NCI-H1417 (cell line): ENCODE measurements around the gene NMT1.

ENCODE experiments used
- DNase-seq, 3 experiments: peaks; one replicate each; lab custom pipeline; 2025; lab: John Stamatoyannopoulos, UW

NMT1 gene

GRCh38 chr17:45104907-45105624 is 43.9 kb downstream of the NMT1 start:
- no peak for DNase-seq

DNA sequence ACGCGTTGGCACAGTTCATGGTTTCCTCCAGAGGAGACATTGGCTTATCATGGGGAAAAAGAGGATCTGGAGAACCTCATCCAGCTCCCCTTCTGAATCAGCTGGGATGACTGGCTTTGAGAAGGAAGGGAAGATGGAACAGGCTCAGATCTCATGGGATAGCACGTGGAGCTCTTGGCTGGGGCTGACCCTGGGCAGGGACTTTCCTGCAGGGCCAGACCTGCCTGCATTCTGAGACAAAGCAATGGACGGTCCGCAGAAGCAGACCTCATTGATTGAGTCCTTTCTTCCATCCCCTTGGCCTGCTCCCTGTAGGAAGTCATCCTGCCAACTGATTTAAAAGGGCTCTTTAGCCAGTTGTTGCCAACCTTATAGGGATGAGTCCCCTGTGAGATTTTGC is 45.0 kb downstream of the NMT1 start:
- no peak for DNase-seq

GRCh38 chr17:45106582-45106981 is 45.5 kb downstream of the NMT1 start:
- no peak for DNase-seq

DNA sequence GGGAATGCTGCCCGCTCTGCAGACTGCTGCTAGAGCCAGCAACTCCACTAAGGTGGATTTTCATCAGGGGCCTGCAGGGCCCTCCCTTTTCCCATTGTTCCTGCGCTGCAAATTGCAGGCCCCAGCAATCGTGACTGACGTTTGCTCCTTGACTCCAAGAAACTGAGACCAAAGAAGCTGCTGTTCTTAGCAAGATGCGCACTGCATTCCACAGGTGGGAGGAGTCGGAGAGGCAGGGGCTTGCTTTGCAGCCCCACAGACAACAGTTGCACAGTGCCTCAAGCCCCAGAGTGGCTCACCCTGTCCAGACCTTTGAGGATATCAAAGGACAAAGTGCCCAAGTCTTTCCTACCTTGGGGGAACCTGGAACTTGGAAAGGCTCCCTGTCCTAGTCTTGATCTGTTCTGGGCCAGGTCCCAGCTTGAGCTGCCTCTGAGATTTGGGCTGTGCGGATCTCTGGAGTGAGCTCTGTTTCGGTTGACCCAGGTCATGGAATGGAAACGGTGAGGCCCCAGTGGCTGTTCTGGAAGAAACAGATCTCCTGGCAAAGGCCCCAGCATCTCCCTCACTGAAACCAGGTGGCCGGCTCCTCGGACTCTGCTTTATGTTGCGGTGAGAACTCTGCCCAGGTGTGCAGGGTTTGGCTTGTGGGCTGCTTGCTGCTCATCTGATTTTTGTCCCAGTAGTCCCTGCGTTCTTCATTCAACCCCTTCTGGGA is 46.3 kb downstream of the NMT1 start:
- no peak for DNase-seq

- DNase-seq = no peak
Measured at GRCh38 chr17:45108051-45108450, 46.9 kb downstream of the NMT1 start.

DNA sequence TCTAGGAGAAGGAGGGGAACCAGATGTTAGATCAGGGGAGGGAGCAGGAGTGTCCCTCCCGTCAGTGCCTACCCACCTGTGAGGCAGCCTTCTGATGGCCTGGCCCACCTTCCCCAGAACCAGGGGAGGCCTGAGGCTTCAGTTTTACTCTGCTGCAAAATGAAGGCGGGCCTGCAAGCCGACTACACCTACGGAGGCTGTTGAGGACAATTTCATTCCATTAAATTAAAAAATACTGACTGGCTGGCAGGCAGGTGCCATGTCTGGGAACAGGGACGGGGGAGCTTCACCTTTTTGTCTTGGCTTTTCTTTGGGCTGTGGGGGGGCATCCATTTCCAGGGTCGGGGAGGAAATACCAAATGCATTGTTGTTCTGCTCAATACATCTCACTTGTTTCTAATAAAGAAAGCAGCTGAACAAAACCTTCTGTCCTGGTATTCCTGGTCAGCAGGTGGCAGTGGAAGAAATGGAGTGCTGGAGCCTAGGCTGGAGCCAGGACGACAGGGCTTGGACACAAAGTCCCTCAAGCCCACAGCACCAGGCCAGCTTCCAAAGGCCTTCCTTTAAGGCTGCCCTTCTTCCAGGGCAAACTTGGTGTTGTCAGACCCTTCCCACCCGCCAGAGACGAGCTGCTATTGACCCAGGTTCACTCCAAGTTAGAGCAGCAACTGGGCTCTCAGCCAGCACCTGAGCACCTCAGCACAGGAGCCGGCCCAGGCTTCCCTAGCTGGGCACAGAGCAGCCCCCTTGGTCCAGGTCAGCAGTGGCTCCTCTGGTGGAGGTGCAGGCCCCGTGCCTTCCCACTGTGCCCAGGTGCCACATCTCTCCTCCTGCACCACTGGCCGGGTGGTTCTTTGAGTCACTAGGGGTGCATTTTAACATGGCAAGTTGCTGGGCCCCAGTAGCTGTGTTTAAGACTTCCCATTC is 47.7 kb downstream of the NMT1 start:
- no peak for DNase-seq

- DNase-seq = no peak
Measured at GRCh38 chr17:45110676-45111611, 49.8 kb downstream of the NMT1 start.

- DNase-seq = no peak
Measured at GRCh38 chr17:45111850-45112249, 50.7 kb downstream of the NMT1 start.

- DNase-seq = no peak
Measured at GRCh38 chr17:45112559-45113423, 51.7 kb downstream of the NMT1 start.

DNA sequence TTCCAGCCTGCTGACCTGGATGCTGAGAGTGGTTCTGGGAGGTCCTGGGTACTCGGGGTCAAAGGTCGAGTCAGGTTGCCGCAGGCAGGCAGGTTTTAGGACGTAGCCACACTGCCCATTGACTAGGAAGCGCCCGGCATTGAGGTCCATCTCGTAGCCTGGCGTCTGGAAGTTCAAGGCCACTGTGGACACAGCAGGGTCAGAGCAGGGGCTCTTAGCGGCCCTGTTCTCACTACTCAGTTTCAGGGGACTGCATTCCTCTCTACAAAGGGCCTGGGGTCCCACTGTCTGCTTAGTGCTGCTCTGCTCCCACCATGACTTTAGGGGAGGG is 52.3 kb downstream of the NMT1 start:
- DNase-seq = no peak

DNA sequence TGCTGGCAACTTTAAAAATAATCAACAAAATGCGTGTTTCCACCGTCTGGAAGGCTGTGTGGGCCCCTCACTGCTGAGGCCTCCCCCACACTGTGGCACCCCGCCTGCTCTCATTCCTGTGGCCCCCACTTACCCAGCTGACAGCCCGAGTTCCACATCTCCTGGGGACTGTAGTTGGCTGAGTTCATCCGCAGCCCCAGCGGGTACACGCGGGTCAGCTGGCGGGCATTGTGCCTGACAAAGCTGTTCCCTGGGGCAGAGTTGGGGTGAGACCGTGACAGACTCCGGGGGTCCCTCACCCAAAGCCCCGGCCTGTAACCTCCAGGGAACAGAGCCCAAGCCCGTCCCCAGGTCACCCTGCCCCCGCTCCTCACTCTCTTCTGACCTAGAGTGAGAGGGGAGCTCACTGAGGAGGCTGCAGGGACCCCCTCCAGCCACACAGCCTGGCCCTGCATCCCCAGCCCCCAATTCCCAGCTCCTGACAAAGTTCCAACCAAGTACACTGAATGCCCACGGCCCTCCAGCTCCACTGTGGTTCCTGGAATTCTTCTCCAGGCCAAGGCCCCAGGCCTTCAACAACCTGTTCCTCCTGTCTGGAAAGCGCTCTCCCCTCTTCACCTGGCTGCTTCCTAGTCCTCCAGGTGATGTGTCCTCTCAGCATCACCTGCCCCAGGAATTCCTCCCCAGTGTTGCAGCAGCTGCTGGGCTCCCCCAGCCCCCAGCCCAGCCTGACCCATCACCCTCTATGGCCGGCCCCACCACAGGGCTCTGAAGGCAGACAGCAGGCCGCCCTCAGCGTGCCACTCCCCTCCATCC is 53.2 kb downstream of the NMT1 start:
- DNase-seq = no peak

GRCh38 chr17:45115015-45115625 is 54.0 kb downstream of the NMT1 start:
- no peak for DNase-seq

DNA sequence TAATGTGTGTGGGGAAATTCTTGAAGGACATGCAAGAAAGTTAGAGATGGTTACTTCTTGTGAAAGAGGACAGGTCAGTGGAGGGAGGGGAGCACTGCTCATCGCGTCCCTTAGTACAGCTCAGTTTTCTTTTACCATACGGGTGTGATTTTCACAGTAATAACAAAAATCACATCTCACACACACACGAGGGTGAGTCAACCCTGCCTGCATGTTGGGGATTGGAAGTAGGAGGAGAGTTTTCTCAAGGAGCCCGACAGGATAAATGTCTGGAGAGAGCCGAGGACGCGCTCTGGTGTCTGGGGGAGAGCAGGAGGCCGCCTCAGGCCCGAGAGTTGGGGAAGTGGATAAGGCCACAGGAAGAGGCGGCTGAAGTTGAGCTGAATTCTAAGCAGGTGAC is 54.8 kb downstream of the NMT1 start:
- no peak for DNase-seq

- DNase-seq = no peak
Measured at GRCh38 chr17:45116434-45117016, 55.4 kb downstream of the NMT1 start.

GRCh38 chr17:45117334-45117733 is 56.2 kb downstream of the NMT1 start:
- no peak for DNase-seq

DNA sequence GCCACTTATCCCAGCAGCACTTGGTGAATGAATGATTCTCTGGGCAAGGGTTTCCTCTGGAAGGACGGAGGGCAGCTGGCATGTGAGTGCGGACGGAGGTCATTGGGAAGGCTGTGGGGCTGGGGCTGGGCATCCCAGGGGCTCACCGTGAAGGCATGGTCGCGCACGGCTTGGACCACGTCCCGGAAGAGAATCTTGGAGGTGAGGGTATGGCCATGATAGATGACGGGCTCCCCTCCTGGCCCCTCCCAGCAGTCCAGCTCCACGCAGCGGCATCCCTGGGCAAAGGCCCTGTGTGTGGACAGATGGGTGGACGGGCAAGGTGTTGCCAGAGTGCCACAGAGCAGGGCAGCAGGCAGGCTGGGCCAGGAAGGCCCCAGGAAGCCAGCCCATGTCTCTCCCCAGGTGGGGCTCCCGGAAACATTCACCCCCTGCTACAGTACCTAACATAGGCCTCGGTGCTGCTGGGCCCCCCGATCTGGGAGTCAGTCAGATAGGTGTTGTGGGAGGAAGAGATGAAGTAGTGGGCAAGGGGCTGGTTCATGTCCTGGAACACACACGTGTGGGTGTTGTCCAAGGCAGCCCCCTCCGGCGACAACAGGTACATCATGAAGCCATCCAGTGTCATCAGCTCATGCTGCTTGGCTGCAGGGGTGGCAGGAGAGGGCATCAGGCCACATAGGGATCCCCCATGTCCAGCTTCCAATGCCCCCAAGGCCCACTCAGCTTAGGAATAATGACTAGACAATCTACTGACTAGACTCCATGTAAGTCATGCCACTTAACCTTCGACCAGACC is 56.9 kb downstream of the NMT1 start:
- DNase-seq = no peak

DNA sequence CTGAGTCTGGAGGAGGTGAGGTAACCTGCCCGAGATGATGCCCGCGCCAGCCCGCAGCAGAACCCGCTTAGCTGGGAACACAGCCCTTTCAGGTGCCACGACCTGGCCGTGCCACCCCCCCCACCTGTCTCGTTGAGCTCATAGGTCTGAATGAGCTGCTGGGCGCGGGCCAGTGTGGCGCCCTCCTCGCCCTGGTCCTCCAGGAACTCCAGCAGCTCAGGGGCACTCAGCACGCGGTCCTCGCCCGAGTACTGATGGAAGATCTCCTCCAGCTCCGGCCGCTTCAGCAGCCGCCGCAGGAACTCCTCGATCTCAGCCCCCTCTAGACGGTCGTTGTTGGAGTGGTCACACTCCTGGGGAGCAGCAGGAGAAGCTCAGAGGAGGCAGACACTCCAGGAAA is 57.6 kb downstream of the NMT1 start:
- no peak for DNase-seq

DNA sequence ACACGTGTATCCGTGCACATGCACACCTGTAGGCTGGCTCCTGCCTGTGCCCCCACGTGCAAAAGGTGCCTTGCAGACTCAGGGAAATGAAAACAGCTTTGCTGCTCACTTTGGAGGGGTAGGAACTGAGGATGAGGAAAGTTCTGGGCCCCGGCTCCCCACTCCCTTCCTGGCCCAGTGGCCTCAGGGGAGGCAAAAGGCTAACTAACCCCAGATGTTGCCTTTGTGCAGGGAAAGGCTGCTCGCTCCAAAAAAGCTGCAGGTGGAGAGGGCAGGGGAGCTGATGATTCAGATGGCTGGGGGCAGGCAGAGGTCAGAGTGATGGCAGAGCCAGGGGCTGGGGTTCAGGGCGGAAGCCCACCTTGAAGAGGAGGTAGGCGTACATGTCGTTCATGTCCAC is 58.8 kb downstream of the NMT1 start:
- no peak for DNase-seq
